ENCODE results near the gene WDR91.
"Not testable (repeated sequence)": the region's sequence is repeated elsewhere in the genome, so short reads cannot be mapped to it uniquely, and the experiment has no call there.

The WDR91 gene

GRCh38 chr7:135178364-135178763 lies 33.0 kb downstream of the WDR91 start:
- H3K4me3 ChIP-seq (ENCODE audit: low read depth, low read length), result no peak overlapping the region
- TF ChIP-seq CTCF (IDR thresholded peaks at IDR 0.05; ENCODE audit: low read depth, low read length, missing control alignments), result no peak
- in situ Hi-C loops (cut with HindIII; ENCODE audit: low sequenced_read_pairs), result no loop called here
- no peak for DNase-seq (ENCODE audit: low read depth)

GRCh38 chr7:135177028-135177696 lies 34.2 kb downstream of the WDR91 start:
- TF ChIP-seq CTCF (IDR thresholded peaks at IDR 0.05; ENCODE audit: low read depth, low read length, missing control alignments), result no peak
- in situ Hi-C loops (cut with HindIII; ENCODE audit: low sequenced_read_pairs), result no loop called here
- no peak for DNase-seq (ENCODE audit: low read depth)
- H3K4me3 ChIP-seq (ENCODE audit: low read depth, low read length), result no peak overlapping the region

GRCh38 chr7:135175931-135176330 lies 35.4 kb downstream of the WDR91 start:
- no peak for DNase-seq (ENCODE audit: low read depth)
- H3K4me3 ChIP-seq (ENCODE audit: low read depth, low read length), result no peak overlapping the region
- in situ Hi-C loops (cut with HindIII; ENCODE audit: low sequenced_read_pairs), result no loop called here
- TF ChIP-seq CTCF (IDR thresholded peaks at IDR 0.05; ENCODE audit: low read depth, low read length, missing control alignments), result no peak

- DNase-seq (ENCODE audit: low read depth), result no peak
- in situ Hi-C loops (cut with HindIII; ENCODE audit: low sequenced_read_pairs), result no loop called here
- no peak for TF ChIP-seq CTCF (IDR thresholded peaks at IDR 0.05; ENCODE audit: low read depth, low read length, missing control alignments)
- H3K4me3 ChIP-seq (ENCODE audit: low read depth, low read length), result no peak overlapping the region
Measured at GRCh38 chr7:135174941-135175340, 36.4 kb downstream of the WDR91 start.

GRCh38 chr7:135173916-135174315 lies 37.4 kb downstream of the WDR91 start:
- H3K4me3 ChIP-seq (ENCODE audit: low read depth, low read length); in situ Hi-C loops (cut with HindIII; ENCODE audit: low sequenced_read_pairs); DNase-seq (ENCODE audit: low read depth): not testable (repeated sequence)

GRCh38 chr7:135171581-135172291 lies 39.6 kb downstream of the WDR91 start:
- H3K4me3 ChIP-seq (ENCODE audit: low read depth, low read length); in situ Hi-C loops (cut with HindIII; ENCODE audit: low sequenced_read_pairs); DNase-seq (ENCODE audit: low read depth): not testable (repeated sequence)

GRCh38 chr7:135170998-135171481 lies 40.3 kb downstream of the WDR91 start:
- DNase-seq (ENCODE audit: low read depth); in situ Hi-C loops (cut with HindIII; ENCODE audit: low sequenced_read_pairs): not testable (repeated sequence)
- H3K4me3 ChIP-seq (ENCODE audit: low read depth, low read length), result peak overlapping the region; percentile 76

- peak; percentile 36 for TF ChIP-seq CTCF (IDR thresholded peaks at IDR 0.05; ENCODE audit: low read depth, low read length, missing control alignments)
- in situ Hi-C loops (cut with HindIII; ENCODE audit: low sequenced_read_pairs), result no loop called here
- H3K4me3 ChIP-seq (ENCODE audit: low read depth, low read length), result peak within 1 kb of the TSS; percentile 76
- DNase-seq (ENCODE audit: low read depth), result peak; percentile 46
Measured at GRCh38 chr7:135170274-135170997, 40.9 kb downstream of the WDR91 start, which contains the start of gene CYREN. CYREN (minus strand) TSS chr7:135170707; CDS start chr7:135168922, 1,785 bp downstream.

Measured in astrocyte of the cerebellum (primary cell).